ENCODE data around the gene CCDC178. TPM values are rescaled to one million over a fixed set of nuclear protein-coding genes. Genes with fewer than 3 reads are reported as not detected.

The CCDC178 gene
- total and polyA plus RNA-seq, 2 of the 4 experiments (the other 2 are of a cell fraction), result not detected

DNA sequence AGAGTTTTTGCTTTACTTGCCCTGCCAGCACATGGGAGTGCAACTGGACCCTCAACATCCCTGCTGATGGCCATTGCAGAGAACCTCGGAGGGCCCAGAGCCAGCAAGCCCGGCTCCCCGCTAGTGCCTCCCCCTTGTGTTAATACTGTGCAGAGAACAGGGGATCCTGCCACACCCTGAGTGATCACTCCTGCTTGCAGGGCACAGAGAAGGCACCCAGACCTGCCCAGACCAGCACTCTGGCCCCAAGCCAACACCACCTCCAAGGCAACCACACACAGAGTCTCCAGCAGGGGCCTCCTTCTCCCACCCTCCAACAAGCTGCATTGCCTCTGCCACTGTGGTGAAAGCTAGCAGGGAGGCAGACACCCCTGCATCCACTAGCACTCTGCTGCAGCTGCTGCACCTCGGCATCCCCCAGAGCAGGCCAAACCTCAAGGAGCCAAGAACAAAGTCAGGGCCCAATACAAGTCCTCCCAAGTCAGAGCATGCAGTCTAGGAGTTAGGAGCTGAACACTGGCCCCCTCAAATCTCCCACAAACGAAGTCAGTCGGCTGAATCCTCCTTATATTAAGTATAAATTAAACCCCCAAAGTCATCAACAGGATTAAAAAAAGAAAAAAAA lies 157.7 kb downstream of the CCDC178 start:
- Histone ChIP-seq H3K36me3 (ENCODE audit: control insufficient read depth, insufficient read depth, low read length) (no peaks in the 10 kb centered on the region), H3K79me1 (ENCODE audit: low read depth in 1 of 2, low read length in 2 of 2) (no peaks in the 10 kb centered on the region), H3K4me3 (ENCODE audit: insufficient read depth, low read depth, low read length) (no peak overlapping the region), H4K20me1 (ENCODE audit: insufficient read depth, low read length) (no peaks in the 10 kb centered on the region), H3K4me1 (ENCODE audit: control insufficient read depth, insufficient read depth, low read length) (no peaks in the 10 kb centered on the region), H3K9me3 (ENCODE audit: control insufficient read depth, insufficient read depth, low read length) (no peaks in the 10 kb centered on the region), H2AK9ac (replicated peaks; ENCODE audit: low read depth, low read length, poor library complexity) (no peak overlapping the region), H3K4me2 (ENCODE audit: low read depth, low read length) (no peak overlapping the region), H2BK5ac (ENCODE audit: low read depth, low read length, poor library complexity, severe bottlenecking) (no peak overlapping the region), H2BK20ac (ENCODE audit: low read depth, low read length) (no peak overlapping the region), H2BK15ac (ENCODE audit: low read depth, low read length) (no peak overlapping the region), H4K5ac (ENCODE audit: low read depth, low read length) (no peak overlapping the region), H3K23ac (ENCODE audit: low read depth, low read length) (no peak overlapping the region), H3K9me1 (ENCODE audit: insufficient read depth, low read length) (no peaks in the 10 kb centered on the region), H3K4ac (ENCODE audit: low read depth, low read length) (no peak overlapping the region), H3K27me3 (ENCODE audit: control insufficient read depth, insufficient read depth, low read length) (no peaks in the 10 kb centered on the region), H3K9ac (ENCODE audit: low read depth, low read length) (no peak overlapping the region), H4K91ac (ENCODE audit: insufficient read depth, low read depth, low read length) (no peak overlapping the region), H4K8ac (ENCODE audit: low read depth in 2 of 2, low read length in 2 of 2) (no peak overlapping the region), H3K27ac (ENCODE audit: insufficient read depth, low read length) (no peak overlapping the region), H2AFZ (replicated peaks; ENCODE audit: low read length, poor library complexity) (no peak overlapping the region), H2BK120ac (ENCODE audit: low read depth, low read length) (no peak overlapping the region), H3K56ac (ENCODE audit: extremely low read depth, insufficient read depth, low read length) (no peak overlapping the region), H3K18ac (ENCODE audit: low read depth, low read length) (no peak overlapping the region), H2AK5ac (ENCODE audit: low read depth, low read length) (no peak overlapping the region), H3K14ac (replicated peaks; ENCODE audit: low read depth, low read length) (no peak overlapping the region)
- dilution Hi-C loops (cut with HindIII; ENCODE audit: low sequenced_read_pairs, unreplicated experiment), result no loop called here
- ATAC-seq (ENCODE audit: low read depth) (no peak), DNase-seq (no peak)
- intact Hi-C loops (cut with micrococcal nuclease), result no loop called here
- WGBS, 2 experiments (ENCODE audit: extremely low coverage in 2 of 2, insufficient read length in 1 of 2), result no CpG with 5 or more reads among the region's 6 CpGs
- BruUV-seq (replicated peaks), result no TSS peak
- POLR2A ChIA-PET (ENCODE audit: unreplicated experiment), result no interaction called here
- TF ChIP-seq RCOR1 (IDR thresholded peaks at IDR 0.05; ENCODE audit: insufficient replicate concordance, low read length) (no peak), MXI1 (IDR thresholded peaks at IDR 0.05; ENCODE audit: borderline replicate concordance, low read depth, low read length) (no peak), SMC3 (IDR thresholded peaks at IDR 0.05; ENCODE audit: low read depth, low read length) (no peak), MAZ (IDR thresholded peaks at IDR 0.05; ENCODE audit: borderline replicate concordance, low read depth, low read length) (no peak), MAFK (IDR thresholded peaks at IDR 0.05; ENCODE audit: low read depth, low read length) (no peak), POLR2A (IDR thresholded peaks at IDR 0.05; ENCODE audit: low read depth, low read length) (no peak), NFE2L2 (IDR thresholded peaks at IDR 0.05; ENCODE audit: low read depth, low read length) (no peak), RFX5 (IDR thresholded peaks at IDR 0.05; ENCODE audit: low read depth, low read length) (no peak), RAD21 (IDR thresholded peaks at IDR 0.05; ENCODE audit: low read length) (no peak), FOS (IDR thresholded peaks at IDR 0.05; ENCODE audit: low read depth, low read length) (no peak), CHD1 (IDR thresholded peaks at IDR 0.05; ENCODE audit: low read depth, low read length) (no peak), CEBPB (IDR thresholded peaks at IDR 0.05; ENCODE audit: low read depth, low read length) (no peak), BHLHE40 (IDR thresholded peaks at IDR 0.05; ENCODE audit: low read depth, low read length) (no peak)
- TF ChIP-seq, protein P1, sequence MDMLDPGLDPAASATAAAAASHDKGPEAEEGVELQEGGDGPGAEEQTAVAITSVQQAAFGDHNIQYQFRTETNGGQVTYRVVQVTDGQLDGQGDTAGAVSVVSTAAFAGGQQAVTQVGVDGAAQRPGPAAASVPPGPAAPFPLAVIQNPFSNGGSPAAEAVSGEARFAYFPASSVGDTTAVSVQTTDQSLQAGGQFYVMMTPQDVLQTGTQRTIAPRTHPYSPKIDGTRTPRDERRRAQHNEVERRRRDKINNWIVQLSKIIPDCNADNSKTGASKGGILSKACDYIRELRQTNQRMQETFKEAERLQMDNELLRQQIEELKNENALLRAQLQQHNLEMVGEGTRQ (IDR thresholded peaks at IDR 0.05; ENCODE audit: low read depth, low read length), result no peak
- TF ChIP-seq, protein P2, sequence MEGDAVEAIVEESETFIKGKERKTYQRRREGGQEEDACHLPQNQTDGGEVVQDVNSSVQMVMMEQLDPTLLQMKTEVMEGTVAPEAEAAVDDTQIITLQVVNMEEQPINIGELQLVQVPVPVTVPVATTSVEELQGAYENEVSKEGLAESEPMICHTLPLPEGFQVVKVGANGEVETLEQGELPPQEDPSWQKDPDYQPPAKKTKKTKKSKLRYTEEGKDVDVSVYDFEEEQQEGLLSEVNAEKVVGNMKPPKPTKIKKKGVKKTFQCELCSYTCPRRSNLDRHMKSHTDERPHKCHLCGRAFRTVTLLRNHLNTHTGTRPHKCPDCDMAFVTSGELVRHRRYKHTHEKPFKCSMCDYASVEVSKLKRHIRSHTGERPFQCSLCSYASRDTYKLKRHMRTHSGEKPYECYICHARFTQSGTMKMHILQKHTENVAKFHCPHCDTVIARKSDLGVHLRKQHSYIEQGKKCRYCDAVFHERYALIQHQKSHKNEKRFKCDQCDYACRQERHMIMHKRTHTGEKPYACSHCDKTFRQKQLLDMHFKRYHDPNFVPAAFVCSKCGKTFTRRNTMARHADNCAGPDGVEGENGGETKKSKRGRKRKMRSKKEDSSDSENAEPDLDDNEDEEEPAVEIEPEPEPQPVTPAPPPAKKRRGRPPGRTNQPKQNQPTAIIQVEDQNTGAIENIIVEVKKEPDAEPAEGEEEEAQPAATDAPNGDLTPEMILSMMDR (conservative IDR thresholded peaks at IDR 0.05; ENCODE audit: low read depth, low read length), result no peak
- TF ChIP-seq, protein P3, sequence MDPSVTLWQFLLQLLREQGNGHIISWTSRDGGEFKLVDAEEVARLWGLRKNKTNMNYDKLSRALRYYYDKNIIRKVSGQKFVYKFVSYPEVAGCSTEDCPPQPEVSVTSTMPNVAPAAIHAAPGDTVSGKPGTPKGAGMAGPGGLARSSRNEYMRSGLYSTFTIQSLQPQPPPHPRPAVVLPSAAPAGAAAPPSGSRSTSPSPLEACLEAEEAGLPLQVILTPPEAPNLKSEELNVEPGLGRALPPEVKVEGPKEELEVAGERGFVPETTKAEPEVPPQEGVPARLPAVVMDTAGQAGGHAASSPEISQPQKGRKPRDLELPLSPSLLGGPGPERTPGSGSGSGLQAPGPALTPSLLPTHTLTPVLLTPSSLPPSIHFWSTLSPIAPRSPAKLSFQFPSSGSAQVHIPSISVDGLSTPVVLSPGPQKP (IDR thresholded peaks at IDR 0.05; ENCODE audit: borderline replicate concordance, low read depth, low read length), result no peak
- in situ Hi-C loops (cut with MboI; ENCODE audit: low sequenced_read_pairs), result no loop called here
- CTCF ChIA-PET, result interaction anchor here (0.5 kb wide), 1 partner anchor 288 kb away, joined by 6 read pairs; no protein-coding TSS in a partner anchor
